ENCODE results near the gene FAM222B. TPM values are rescaled to one million over a fixed set of nuclear protein-coding genes. Genes with fewer than 3 reads are reported as not detected.

FAM222B gene
- total RNA-seq, 1 experiment from 2014 or later, result 94.6 TPM

DNA sequence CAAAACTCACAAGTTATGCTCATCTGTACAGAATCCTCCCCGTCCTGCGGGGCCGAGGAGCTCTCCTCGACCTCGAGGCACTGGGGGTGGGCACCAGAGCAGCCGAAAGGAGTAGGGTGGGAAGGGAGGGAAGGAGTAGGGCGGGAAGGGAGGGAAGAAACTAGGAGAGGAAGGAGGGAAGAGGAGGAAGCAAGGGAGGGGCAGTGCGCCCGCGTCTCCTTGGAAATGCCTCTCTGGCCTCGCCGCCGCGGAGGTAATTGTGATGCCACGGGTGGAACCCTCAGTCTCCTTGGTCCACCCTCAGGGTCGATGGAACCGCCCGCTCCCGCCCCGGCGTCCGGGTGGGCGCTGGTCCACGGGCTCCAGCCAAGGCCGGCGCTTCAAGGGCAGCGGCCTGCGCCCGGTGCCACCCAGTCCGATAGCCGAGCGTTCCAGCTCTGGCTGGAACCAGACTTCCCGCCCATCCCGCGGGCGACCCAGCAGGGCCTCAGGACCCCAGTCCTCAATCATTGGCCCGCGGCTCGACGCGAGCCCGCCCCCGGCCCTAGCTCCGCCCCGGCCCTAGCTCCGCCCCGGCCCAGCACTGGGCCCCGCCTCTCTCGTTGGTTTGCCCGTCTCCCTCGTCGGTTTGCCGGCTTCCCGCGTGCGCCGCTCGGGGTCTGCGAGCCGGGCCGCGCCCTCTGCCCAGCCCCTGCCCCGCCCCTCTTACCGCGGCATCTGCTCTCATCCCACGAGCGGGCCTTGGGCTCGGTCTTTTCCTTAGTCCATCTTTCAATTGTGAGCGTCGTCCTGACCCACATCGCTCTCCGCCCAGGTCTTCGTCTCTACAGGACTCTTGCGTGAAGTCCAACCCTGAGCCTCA, 131.5 kb downstream of the FAM222B start (continued):
- TF ChIP-seq IRF2 (CRISPR knock-in tag; IDR thresholded peaks at IDR 0.05; ENCODE audit: borderline replicate concordance, low read depth) (no peak), ZNF263 (CRISPR knock-in tag; IDR thresholded peaks at IDR 0.05; ENCODE audit: low read depth) (no peak), ETV6 (CRISPR knock-in tag; IDR thresholded peaks at IDR 0.05) (peak; percentile 90), EMX1 (CRISPR knock-in tag; IDR thresholded peaks at IDR 0.05) (peak; percentile 73; the same call in 1 of the 2 replicates), ESRRA (CRISPR knock-in tag; IDR thresholded peaks at IDR 0.05; ENCODE audit: borderline replicate concordance) (no peak), NR3C1 (CRISPR knock-in tag; conservative IDR thresholded peaks at IDR 0.05; ENCODE audit: low read depth) (no peak), SP1 (CRISPR knock-in tag; conservative IDR thresholded peaks at IDR 0.05) (peak; percentile 80), CREM (CRISPR knock-in tag; IDR thresholded peaks at IDR 0.05) (no peak), NFE2L1 (CRISPR knock-in tag; IDR thresholded peaks at IDR 0.05) (no peak), SMAD3 (CRISPR knock-in tag; IDR thresholded peaks at IDR 0.05; ENCODE audit: borderline replicate concordance) (peak; percentile 54; the same call in 1 of the 2 replicates), ZBTB21 (CRISPR knock-in tag; IDR thresholded peaks at IDR 0.05; ENCODE audit: borderline replicate concordance) (0 out of 2 replicates have a peak, but pooled peaks have one; percentile 48), TP53 (CRISPR knock-in tag; IDR thresholded peaks at IDR 0.05) (no peak), PRRX2 (CRISPR knock-in tag; IDR thresholded peaks at IDR 0.05) (peak; percentile 75; the same call in 1 of the 2 replicates), TEAD1 (CRISPR knock-in tag; IDR thresholded peaks at IDR 0.05) (peak; percentile 64; the same call in 1 of the 2 replicates), ELF4 (CRISPR knock-in tag; IDR thresholded peaks at IDR 0.05; ENCODE audit: low read depth) (no peak), ZNF121 (CRISPR knock-in tag; IDR thresholded peaks at IDR 0.05) (no peak)
- TF ChIP-seq, protein P1, sequence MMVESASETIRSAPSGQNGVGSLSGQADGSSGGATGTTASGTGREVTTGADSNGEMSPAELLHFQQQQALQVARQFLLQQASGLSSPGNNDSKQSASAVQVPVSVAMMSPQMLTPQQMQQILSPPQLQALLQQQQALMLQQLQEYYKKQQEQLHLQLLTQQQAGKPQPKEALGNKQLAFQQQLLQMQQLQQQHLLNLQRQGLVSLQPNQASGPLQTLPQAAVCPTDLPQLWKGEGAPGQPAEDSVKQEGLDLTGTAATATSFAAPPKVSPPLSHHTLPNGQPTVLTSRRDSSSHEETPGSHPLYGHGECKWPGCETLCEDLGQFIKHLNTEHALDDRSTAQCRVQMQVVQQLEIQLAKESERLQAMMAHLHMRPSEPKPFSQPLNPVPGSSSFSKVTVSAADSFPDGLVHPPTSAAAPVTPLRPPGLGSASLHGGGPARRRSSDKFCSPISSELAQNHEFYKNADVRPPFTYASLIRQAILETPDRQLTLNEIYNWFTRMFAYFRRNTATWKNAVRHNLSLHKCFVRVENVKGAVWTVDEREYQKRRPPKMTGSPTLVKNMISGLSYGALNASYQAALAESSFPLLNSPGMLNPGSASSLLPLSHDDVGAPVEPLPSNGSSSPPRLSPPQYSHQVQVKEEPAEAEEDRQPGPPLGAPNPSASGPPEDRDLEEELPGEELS (CRISPR knock-in tag; IDR thresholded peaks at IDR 0.05), result peak; percentile 62
- TF ChIP-seq, protein P2, sequence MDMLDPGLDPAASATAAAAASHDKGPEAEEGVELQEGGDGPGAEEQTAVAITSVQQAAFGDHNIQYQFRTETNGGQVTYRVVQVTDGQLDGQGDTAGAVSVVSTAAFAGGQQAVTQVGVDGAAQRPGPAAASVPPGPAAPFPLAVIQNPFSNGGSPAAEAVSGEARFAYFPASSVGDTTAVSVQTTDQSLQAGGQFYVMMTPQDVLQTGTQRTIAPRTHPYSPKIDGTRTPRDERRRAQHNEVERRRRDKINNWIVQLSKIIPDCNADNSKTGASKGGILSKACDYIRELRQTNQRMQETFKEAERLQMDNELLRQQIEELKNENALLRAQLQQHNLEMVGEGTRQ (CRISPR knock-in tag; IDR thresholded peaks at IDR 0.05), result no peak
- TF ChIP-seq, protein P3, sequence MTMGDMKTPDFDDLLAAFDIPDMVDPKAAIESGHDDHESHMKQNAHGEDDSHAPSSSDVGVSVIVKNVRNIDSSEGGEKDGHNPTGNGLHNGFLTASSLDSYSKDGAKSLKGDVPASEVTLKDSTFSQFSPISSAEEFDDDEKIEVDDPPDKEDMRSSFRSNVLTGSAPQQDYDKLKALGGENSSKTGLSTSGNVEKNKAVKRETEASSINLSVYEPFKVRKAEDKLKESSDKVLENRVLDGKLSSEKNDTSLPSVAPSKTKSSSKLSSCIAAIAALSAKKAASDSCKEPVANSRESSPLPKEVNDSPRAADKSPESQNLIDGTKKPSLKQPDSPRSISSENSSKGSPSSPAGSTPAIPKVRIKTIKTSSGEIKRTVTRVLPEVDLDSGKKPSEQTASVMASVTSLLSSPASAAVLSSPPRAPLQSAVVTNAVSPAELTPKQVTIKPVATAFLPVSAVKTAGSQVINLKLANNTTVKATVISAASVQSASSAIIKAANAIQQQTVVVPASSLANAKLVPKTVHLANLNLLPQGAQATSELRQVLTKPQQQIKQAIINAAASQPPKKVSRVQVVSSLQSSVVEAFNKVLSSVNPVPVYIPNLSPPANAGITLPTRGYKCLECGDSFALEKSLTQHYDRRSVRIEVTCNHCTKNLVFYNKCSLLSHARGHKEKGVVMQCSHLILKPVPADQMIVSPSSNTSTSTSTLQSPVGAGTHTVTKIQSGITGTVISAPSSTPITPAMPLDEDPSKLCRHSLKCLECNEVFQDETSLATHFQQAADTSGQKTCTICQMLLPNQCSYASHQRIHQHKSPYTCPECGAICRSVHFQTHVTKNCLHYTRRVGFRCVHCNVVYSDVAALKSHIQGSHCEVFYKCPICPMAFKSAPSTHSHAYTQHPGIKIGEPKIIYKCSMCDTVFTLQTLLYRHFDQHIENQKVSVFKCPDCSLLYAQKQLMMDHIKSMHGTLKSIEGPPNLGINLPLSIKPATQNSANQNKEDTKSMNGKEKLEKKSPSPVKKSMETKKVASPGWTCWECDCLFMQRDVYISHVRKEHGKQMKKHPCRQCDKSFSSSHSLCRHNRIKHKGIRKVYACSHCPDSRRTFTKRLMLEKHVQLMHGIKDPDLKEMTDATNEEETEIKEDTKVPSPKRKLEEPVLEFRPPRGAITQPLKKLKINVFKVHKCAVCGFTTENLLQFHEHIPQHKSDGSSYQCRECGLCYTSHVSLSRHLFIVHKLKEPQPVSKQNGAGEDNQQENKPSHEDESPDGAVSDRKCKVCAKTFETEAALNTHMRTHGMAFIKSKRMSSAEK (CRISPR knock-in tag; IDR thresholded peaks at IDR 0.05; ENCODE audit: borderline replicate concordance), result 0 out of 2 replicates have a peak, but pooled peaks have one; percentile 45
- TF ChIP-seq, protein P4, sequence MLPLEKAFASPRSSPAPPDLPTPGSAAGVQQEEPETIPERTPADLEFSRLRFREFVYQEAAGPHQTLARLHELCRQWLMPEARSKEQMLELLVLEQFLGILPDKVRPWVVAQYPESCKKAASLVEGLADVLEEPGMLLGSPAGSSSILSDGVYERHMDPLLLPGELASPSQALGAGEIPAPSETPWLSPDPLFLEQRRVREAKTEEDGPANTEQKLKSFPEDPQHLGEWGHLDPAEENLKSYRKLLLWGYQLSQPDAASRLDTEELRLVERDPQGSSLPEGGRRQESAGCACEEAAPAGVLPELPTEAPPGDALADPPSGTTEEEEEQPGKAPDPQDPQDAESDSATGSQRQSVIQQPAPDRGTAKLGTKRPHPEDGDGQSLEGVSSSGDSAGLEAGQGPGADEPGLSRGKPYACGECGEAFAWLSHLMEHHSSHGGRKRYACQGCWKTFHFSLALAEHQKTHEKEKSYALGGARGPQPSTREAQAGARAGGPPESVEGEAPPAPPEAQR (CRISPR knock-in tag; IDR thresholded peaks at IDR 0.05), result no peak
- TF ChIP-seq, protein P5, sequence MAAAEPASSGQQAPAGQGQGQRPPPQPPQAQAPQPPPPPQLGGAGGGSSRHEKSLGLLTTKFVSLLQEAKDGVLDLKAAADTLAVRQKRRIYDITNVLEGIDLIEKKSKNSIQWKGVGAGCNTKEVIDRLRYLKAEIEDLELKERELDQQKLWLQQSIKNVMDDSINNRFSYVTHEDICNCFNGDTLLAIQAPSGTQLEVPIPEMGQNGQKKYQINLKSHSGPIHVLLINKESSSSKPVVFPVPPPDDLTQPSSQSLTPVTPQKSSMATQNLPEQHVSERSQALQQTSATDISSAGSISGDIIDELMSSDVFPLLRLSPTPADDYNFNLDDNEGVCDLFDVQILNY (CRISPR knock-in tag; IDR thresholded peaks at IDR 0.05), result peak; percentile 91
- TF ChIP-seq, protein P6, sequence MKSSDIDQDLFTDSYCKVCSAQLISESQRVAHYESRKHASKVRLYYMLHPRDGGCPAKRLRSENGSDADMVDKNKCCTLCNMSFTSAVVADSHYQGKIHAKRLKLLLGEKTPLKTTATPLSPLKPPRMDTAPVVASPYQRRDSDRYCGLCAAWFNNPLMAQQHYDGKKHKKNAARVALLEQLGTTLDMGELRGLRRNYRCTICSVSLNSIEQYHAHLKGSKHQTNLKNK (CRISPR knock-in tag; IDR thresholded peaks at IDR 0.05), result peak; percentile 75; the same call in 1 of the 2 replicates
- TF ChIP-seq, protein P7, sequence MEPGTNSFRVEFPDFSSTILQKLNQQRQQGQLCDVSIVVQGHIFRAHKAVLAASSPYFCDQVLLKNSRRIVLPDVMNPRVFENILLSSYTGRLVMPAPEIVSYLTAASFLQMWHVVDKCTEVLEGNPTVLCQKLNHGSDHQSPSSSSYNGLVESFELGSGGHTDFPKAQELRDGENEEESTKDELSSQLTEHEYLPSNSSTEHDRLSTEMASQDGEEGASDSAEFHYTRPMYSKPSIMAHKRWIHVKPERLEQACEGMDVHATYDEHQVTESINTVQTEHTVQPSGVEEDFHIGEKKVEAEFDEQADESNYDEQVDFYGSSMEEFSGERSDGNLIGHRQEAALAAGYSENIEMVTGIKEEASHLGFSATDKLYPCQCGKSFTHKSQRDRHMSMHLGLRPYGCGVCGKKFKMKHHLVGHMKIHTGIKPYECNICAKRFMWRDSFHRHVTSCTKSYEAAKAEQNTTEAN (CRISPR knock-in tag; IDR thresholded peaks at IDR 0.05), result no peak
- TF ChIP-seq, protein P8, sequence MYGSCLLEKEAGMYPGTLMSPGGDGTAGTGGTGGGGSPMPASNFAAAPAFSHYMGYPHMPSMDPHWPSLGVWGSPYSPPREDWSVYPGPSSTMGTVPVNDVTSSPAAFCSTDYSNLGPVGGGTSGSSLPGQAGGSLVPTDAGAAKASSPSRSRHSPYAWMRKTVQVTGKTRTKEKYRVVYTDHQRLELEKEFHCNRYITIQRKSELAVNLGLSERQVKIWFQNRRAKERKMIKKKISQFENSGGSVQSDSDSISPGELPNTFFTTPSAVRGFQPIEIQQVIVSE (CRISPR knock-in tag; IDR thresholded peaks at IDR 0.05; ENCODE audit: borderline replicate concordance), result no peak

Data from WTC11 (cell line).